Fibroblast of villous mesenchyme (primary cell): Measurements from ENCODE around the gene PLEKHH3. TPM values are rescaled to one million over a fixed set of nuclear protein-coding genes. Genes with fewer than 3 reads are reported as not detected.

ENCODE experiments used
- DNase-seq: peaks from one replicate; pipeline ENCODE4 v3.0.0-alpha.2; 2010; ENCODE audit warnings: low read depth
- H3K4me3 ChIP-seq: 2 replicates; pipeline ENCODE4 v1.5.1; 2011; ENCODE audit warnings: low read depth, mild to moderate bottlenecking, low read length
- total RNA-seq: library from RNA; depleted of rRNA; stranded (reverse); fragments of >200 nt; gene quantifications from 2 replicates; pipeline ENCODE4 v1.2.3, GENCODE V29; 2012
- TF ChIP-seq, protein P1 (sequence below): IDR thresholded peaks from 2 replicates; pipeline ENCODE4 v1.5.1; 2012; ENCODE audit warnings: low read depth, mild to moderate bottlenecking, low read length; ENCODE audit not compliant: insufficient read depth

The PLEKHH3 gene
- total RNA-seq, 1 donor: 13.8 TPM

DNA sequence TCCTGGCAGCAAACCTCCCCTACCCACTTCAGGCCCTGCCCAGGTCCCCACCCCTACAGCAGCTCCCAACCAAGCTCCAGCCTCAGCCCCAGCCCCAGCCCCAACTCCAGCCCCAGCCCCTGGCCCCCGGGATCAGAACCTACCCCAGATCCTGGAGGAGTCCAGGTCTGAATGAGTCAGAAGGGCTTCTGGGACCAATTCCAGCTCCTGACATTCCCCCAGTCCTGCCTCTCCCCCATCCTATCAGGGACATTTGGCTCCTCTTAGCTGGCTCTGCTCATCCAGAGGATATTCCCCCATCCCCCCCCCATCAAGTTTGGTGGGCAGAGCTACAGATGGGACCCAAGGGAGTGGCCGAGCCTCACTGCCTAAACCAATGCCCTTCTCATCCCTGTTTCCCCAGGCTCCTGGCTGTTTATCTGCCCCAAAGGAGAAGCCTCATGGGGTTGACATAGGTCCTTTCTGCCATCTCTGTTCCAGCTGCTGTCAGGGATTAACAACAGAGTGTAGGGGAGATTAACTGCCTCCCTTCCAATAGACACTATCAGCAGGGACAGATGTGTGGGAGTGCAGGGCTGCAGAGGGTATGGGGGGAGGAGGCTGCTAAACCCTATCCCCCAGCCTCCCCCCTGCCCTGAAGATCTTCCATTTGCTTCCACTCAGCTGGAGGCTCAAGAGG is 22.1 kb upstream of the PLEKHH3 start:
- no peak overlapping the region for H3K4me3 ChIP-seq
- DNase-seq: peak; percentile 75
- TF ChIP-seq, protein P1, sequence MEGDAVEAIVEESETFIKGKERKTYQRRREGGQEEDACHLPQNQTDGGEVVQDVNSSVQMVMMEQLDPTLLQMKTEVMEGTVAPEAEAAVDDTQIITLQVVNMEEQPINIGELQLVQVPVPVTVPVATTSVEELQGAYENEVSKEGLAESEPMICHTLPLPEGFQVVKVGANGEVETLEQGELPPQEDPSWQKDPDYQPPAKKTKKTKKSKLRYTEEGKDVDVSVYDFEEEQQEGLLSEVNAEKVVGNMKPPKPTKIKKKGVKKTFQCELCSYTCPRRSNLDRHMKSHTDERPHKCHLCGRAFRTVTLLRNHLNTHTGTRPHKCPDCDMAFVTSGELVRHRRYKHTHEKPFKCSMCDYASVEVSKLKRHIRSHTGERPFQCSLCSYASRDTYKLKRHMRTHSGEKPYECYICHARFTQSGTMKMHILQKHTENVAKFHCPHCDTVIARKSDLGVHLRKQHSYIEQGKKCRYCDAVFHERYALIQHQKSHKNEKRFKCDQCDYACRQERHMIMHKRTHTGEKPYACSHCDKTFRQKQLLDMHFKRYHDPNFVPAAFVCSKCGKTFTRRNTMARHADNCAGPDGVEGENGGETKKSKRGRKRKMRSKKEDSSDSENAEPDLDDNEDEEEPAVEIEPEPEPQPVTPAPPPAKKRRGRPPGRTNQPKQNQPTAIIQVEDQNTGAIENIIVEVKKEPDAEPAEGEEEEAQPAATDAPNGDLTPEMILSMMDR: no peak

DNA sequence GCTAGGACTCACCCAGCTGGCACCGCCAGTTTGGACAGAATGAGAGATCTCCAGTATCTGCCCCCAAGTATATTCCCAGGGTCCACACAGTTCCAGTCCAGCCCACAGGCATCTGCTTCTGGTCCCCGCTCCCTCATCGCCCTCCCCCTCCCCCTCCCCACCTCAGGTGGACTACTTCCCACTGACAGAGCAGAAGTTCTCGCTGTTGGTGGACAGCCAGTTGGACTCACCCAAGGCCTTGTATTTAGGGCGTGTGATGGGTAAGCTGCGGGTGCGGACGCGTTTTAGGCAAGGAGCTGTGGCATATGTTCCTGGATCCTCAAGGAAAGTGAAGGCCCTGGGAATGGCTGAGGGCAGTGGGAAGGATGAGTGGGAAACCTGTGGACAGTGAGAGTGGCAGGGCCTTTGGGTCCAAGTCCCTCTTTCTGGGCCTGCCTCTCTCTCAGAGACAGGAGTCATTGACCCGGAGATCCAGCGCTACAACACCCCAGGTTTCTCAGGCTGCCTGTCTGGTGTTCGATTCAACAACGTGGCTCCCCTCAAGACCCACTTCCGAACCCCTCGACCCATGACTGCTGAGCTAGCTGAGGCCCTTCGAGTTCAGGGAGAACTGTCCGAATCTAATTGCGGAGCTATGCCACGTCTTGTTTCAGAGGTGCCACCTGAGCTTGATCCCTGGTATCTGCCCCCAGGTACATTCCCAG is 20.5 kb upstream of the PLEKHH3 start:
- TF ChIP-seq, protein P1: no peak
- no peak for DNase-seq
- H3K4me3 ChIP-seq: no peak overlapping the region

DNA sequence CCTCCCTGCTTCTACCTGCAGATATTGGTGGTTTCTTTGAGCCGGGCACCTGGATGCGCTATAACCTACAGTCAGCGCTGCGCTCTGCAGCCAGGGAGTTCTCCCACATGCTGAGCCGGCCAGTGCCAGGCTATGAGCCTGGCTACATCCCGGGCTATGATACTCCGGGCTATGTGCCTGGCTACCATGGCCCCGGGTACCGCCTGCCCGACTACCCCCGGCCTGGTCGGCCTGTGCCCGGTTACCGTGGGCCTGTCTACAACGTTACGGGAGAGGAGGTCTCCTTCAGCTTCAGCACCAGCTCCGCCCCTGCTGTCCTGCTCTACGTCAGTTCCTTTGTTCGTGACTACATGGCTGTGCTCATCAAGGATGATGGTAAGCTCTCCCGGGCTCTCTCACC is 18.7 kb upstream of the PLEKHH3 start:
- no peak overlapping the region for H3K4me3 ChIP-seq
- TF ChIP-seq, protein P1: no peak

DNA sequence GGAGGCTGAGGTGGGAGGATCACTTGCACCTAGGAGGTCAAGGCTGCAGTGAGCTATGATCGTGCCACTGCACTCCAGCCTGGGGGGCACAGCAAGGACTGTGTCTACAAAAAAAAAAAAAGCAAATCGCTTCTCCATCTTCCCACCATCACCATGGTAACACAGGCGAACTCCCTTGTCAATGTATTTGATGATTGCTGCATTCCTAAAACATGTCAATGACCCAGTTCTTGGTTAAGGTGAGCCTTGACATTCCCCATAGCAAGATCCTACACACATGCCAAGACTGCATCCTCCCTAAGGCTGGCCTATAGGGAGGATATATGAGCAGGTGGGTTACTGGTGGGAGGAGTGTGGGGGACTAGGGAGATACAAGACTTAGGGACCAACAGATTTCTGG is 17.7 kb upstream of the PLEKHH3 start:
- no peak for DNase-seq
- TF ChIP-seq, protein P1: no peak
- H3K4me3 ChIP-seq: no peak overlapping the region

More for the DNA sequence above, 18.7 kb upstream of the PLEKHH3 start:
- no peak for DNase-seq

DNA sequence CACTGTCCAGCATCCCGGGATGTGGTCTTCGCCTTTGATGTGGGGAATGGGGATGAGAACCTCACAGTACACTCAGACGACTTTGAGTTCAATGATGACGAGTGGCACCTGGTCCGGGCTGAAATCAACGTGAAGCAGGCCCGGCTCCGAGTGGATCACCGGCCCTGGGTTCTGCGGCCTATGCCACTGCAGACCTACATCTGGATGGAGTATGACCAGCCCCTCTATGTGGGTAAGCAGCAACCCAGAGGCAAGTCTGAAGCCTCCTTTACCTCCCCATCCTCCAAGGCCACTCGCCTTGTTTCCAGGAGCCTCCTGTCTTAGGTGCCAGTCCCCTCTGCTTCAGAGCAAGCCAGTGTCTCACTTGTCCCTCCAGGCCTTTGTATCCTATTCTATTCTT is 15.7 kb upstream of the PLEKHH3 start:
- H3K4me3 ChIP-seq: no peak overlapping the region
- DNase-seq: no peak
- TF ChIP-seq, protein P1: no peak

DNA sequence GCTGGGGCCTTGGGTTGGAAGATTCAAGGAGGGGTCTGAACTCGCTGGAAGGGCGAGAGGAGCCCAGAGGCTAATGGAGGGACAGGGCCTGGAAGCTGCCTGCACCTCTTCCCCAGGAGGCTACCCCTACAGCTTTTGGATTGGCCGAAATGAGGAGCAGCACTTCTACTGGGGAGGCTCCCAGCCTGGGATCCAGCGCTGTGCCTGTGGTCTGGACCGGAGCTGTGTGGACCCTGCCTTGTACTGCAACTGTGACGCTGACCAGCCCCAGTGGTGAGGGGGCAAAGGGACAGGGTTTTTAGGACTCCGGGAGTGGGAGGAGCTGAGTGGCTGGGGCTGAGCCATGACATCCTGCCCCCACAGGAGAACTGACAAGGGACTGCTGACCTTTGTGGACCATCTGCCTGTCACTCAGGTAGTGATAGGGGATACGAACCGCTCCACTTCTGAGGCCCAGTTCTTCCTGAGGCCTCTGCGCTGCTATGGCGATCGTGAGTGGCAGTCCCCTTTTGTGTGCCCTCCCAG is 14.3 kb upstream of the PLEKHH3 start:
- TF ChIP-seq, protein P1: no peak

More for the DNA sequence above, 14.3 kb upstream of the PLEKHH3 start:
- no peak overlapping the region for H3K4me3 ChIP-seq
- DNase-seq: no peak
